ENCODE data around the gene C4orf50.

C4orf50 gene

DNA sequence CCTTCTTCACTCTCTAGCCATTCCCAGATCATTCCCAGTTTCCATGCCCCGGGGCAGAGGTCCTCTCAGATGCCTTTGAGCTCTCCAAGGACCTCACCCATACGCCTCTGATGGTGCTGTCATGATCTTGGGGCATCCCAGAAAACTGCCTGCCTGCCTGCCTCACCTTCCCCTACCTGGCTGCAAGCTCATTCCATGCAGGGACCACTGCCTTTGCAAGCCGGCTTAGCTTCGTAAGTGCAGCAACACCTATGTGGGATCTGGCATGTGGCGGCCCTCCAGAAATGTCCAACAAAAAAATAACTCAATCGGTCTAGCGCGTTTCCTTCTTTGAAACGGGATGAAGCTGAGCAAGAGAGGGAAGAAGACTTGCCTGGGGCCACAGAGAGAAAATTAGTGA is 53.0 kb downstream of the C4orf50 start:
- Histone ChIP-seq H2AK5ac (ENCODE audit: low read length) (no peak overlapping the region), H3K9me3 (ENCODE audit: insufficient read depth, low read depth, low read length) (no peaks in the 10 kb centered on the region), H2BK12ac (ENCODE audit: low read length) (no peak overlapping the region), H3K14ac (ENCODE audit: low read length) (no peak overlapping the region), H2BK120ac (ENCODE audit: insufficient read depth, low read length, poor library complexity) (no peak overlapping the region), H4K12ac (ENCODE audit: low read depth, low read length) (no peak overlapping the region), H3K4me2 (ENCODE audit: low read length) (no peak overlapping the region), H3K4me3 (ENCODE audit: low read depth, low read length) (no peak overlapping the region), H2BK5ac (ENCODE audit: low read depth, low read length, poor library complexity) (no peak overlapping the region), H3K23ac (ENCODE audit: low read length) (no peak overlapping the region), H3K9ac (ENCODE audit: low read length) (no peak overlapping the region), H3K79me2 (ENCODE audit: control insufficient read depth, insufficient read depth, low read length, poor library complexity) (no peaks in the 10 kb centered on the region), H3K79me1 (ENCODE audit: low read length) (no peaks in the 10 kb centered on the region), H4K91ac (ENCODE audit: low read depth, low read length) (no peak overlapping the region), H3K18ac (ENCODE audit: low read length) (no peak overlapping the region), H2AFZ (ENCODE audit: insufficient read depth, low read length, poor library complexity) (no peak overlapping the region), H4K8ac (ENCODE audit: low read depth, low read length) (no peak overlapping the region), H3K4me1 (ENCODE audit: control insufficient read depth in 1 of 2, insufficient read depth in 2 of 2, low read length in 2 of 2) (no peaks in the 10 kb centered on the region), H3K27me3 (ENCODE audit: insufficient read depth, low read length) (no peaks in the 10 kb centered on the region), H3K36me3 (ENCODE audit: control insufficient read depth in 1 of 2, insufficient read depth in 2 of 2, low read length in 2 of 2) (no peaks in the 10 kb centered on the region), H3K4ac (ENCODE audit: low read depth, low read length) (no peak overlapping the region), H3K27ac (ENCODE audit: low read depth, low read length) (no peak overlapping the region)
- no CpG with 5 or more reads among the region's 9 CpGs for WGBS (ENCODE audit: extremely low coverage, insufficient coverage, insufficient read length)
- DNase-seq: no peak

DNA sequence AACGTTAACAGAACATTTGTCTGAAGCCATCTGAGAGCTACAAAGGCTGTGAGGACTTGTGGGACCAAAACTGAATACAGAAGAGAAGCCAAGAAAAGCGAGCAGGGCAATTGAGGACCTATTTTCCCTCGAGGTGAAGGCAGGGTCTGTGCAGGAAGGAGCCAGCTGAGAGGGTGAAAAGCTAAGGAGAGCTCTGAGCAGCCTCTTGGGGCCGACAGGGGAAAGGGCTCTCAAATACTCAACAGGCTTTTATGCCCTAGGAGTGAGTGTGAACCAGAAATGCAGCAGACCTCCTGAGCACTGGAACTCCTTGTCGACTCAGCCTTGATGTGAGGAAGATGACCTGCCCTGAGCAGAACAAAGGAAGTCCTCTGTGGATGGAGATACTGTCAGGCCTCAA is 54.2 kb downstream of the C4orf50 start:
- Histone ChIP-seq H2AK5ac (ENCODE audit: low read length) (no peak overlapping the region), H3K4ac (ENCODE audit: low read depth, low read length) (no peak overlapping the region)
- no CpG with 5 or more reads among the region's 5 CpGs for WGBS (ENCODE audit: extremely low coverage, insufficient coverage, insufficient read length)

DNA sequence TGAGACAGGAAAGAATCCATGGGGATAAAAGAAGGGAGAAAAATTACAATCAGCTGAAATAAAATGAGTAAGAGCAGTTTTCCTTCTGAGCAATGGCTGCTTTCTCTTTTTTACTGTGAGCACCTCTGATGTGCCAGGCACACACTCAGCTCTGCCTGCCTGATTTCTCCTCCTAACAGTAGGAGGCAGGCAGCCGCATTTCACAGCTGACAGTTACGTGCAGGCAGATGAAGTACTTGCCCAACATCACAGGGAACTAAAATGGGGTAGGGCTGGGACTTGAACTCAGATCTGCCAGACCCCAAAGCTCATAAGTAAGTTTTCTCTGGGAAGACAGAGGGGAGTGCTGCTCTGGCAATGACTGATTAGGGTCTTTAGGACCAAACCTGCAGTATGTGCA is 54.6 kb downstream of the C4orf50 start:
- Histone ChIP-seq H3K18ac (ENCODE audit: low read length) (no peak overlapping the region), H3K4me3 (ENCODE audit: low read depth, low read length) (no peak overlapping the region), H3K9ac (ENCODE audit: low read length) (no peak overlapping the region), H3K14ac (ENCODE audit: low read length) (no peak overlapping the region), H3K4me1 (ENCODE audit: control insufficient read depth in 1 of 2, insufficient read depth in 2 of 2, low read length in 2 of 2) (no peaks in the 10 kb centered on the region), H2BK120ac (ENCODE audit: insufficient read depth, low read length, poor library complexity) (no peak overlapping the region), H2AK5ac (ENCODE audit: low read length) (no peak overlapping the region), H3K27me3 (ENCODE audit: insufficient read depth, low read length) (no peaks in the 10 kb centered on the region), H3K36me3 (ENCODE audit: control insufficient read depth in 1 of 2, insufficient read depth in 2 of 2, low read length in 2 of 2) (no peaks in the 10 kb centered on the region), H4K8ac (ENCODE audit: low read depth, low read length) (no peak overlapping the region), H3K9me3 (ENCODE audit: insufficient read depth, low read depth, low read length) (no peaks in the 10 kb centered on the region), H2BK5ac (ENCODE audit: low read depth, low read length, poor library complexity) (no peak overlapping the region), H3K23ac (ENCODE audit: low read length) (no peak overlapping the region), H3K27ac (ENCODE audit: low read depth, low read length) (no peak overlapping the region), H3K4me2 (ENCODE audit: low read length) (no peak overlapping the region), H2AFZ (ENCODE audit: insufficient read depth, low read length, poor library complexity) (no peak overlapping the region), H2BK12ac (ENCODE audit: low read length) (no peak overlapping the region), H3K4ac (ENCODE audit: low read depth, low read length) (no peak overlapping the region), H3K79me1 (ENCODE audit: low read length) (no peaks in the 10 kb centered on the region), H4K91ac (ENCODE audit: low read depth, low read length) (no peak overlapping the region), H3K79me2 (ENCODE audit: control insufficient read depth, insufficient read depth, low read length, poor library complexity) (no peaks in the 10 kb centered on the region), H4K12ac (ENCODE audit: low read depth, low read length) (no peak overlapping the region)
- no peak for DNase-seq
- no CpG with 5 or more reads among the region's 2 CpGs for WGBS (ENCODE audit: extremely low coverage, insufficient coverage, insufficient read length)

More for the DNA sequence above, 54.2 kb downstream of the C4orf50 start:
- H3K4me2 ChIP-seq (ENCODE audit: low read length): no peak overlapping the region
- H3K79me1 ChIP-seq (ENCODE audit: low read length): no peaks in the 10 kb centered on the region
- no peak overlapping the region for H4K12ac ChIP-seq (ENCODE audit: low read depth, low read length)
- no peak overlapping the region for H4K8ac ChIP-seq (ENCODE audit: low read depth, low read length)
- H3K27ac ChIP-seq (ENCODE audit: low read depth, low read length): no peak overlapping the region
- H3K9me3 ChIP-seq (ENCODE audit: insufficient read depth, low read depth, low read length): no peaks in the 10 kb centered on the region
- no peak overlapping the region for H2BK120ac ChIP-seq (ENCODE audit: insufficient read depth, low read length, poor library complexity)
- H3K9ac ChIP-seq (ENCODE audit: low read length): no peak overlapping the region
- H3K4me3 ChIP-seq (ENCODE audit: low read depth, low read length): no peak overlapping the region
- H2AFZ ChIP-seq (ENCODE audit: insufficient read depth, low read length, poor library complexity): no peak overlapping the region
- no peak overlapping the region for H3K23ac ChIP-seq (ENCODE audit: low read length)
- H3K79me2 ChIP-seq (ENCODE audit: control insufficient read depth, insufficient read depth, low read length, poor library complexity): no peaks in the 10 kb centered on the region
- no peak overlapping the region for H3K14ac ChIP-seq (ENCODE audit: low read length)
- H4K91ac ChIP-seq (ENCODE audit: low read depth, low read length): no peak overlapping the region
- H3K36me3 ChIP-seq (ENCODE audit: control insufficient read depth in 1 of 2, insufficient read depth in 2 of 2, low read length in 2 of 2): no peaks in the 10 kb centered on the region
- H3K27me3 ChIP-seq (ENCODE audit: insufficient read depth, low read length): no peaks in the 10 kb centered on the region
- H3K18ac ChIP-seq (ENCODE audit: low read length): no peak overlapping the region
- H3K4me1 ChIP-seq (ENCODE audit: control insufficient read depth in 1 of 2, insufficient read depth in 2 of 2, low read length in 2 of 2): no peaks in the 10 kb centered on the region
- no peak overlapping the region for H2BK12ac ChIP-seq (ENCODE audit: low read length)
- no peak overlapping the region for H2BK5ac ChIP-seq (ENCODE audit: low read depth, low read length, poor library complexity)
- DNase-seq: no peak

DNA sequence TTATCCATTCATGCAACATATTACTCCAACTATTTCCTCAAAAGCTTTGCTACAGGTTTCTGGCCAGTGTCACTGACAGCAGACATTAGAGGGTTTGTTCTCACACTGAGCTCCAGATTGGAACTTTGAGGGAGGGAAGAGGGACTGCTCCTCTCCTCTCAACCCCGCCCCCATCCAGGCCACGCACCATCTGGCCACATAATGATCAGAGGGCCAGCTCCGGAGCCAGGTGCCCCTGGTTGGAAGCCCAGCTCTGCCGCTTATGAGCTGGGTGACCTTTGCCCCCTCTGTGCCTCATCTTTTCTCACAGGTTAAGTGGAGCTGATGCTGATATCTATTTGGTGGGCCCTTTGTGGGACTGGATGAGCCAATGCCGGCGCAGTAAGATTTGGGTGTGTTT is 55.8 kb downstream of the C4orf50 start:
- no peak overlapping the region for H3K4me3 ChIP-seq (ENCODE audit: low read depth, low read length)
- no peak overlapping the region for H2AK5ac ChIP-seq (ENCODE audit: low read length)
- H2BK120ac ChIP-seq (ENCODE audit: insufficient read depth, low read length, poor library complexity): no peak overlapping the region
- H3K4ac ChIP-seq (ENCODE audit: low read depth, low read length): no peak overlapping the region
- H3K9ac ChIP-seq (ENCODE audit: low read length): no peak overlapping the region
- H3K9me3 ChIP-seq (ENCODE audit: insufficient read depth, low read depth, low read length): no peaks in the 10 kb centered on the region
- no peaks in the 10 kb centered on the region for H3K79me2 ChIP-seq (ENCODE audit: control insufficient read depth, insufficient read depth, low read length, poor library complexity)
- H3K4me1 ChIP-seq (ENCODE audit: control insufficient read depth in 1 of 2, insufficient read depth in 2 of 2, low read length in 2 of 2): no peaks in the 10 kb centered on the region
- no CpG with 5 or more reads among the region's 6 CpGs for WGBS (ENCODE audit: extremely low coverage, insufficient coverage, insufficient read length)
- no peak overlapping the region for H3K4me2 ChIP-seq (ENCODE audit: low read length)
- DNase-seq: no peak
- H3K23ac ChIP-seq (ENCODE audit: low read length): no peak overlapping the region
- no peak overlapping the region for H2AFZ ChIP-seq (ENCODE audit: insufficient read depth, low read length, poor library complexity)
- no peaks in the 10 kb centered on the region for H3K36me3 ChIP-seq (ENCODE audit: control insufficient read depth in 1 of 2, insufficient read depth in 2 of 2, low read length in 2 of 2)
- no peak overlapping the region for H4K12ac ChIP-seq (ENCODE audit: low read depth, low read length)
- no peak overlapping the region for H3K27ac ChIP-seq (ENCODE audit: low read depth, low read length)
- H3K79me1 ChIP-seq (ENCODE audit: low read length): no peaks in the 10 kb centered on the region
- no peak overlapping the region for H4K8ac ChIP-seq (ENCODE audit: low read depth, low read length)
- H3K27me3 ChIP-seq (ENCODE audit: insufficient read depth, low read length): no peaks in the 10 kb centered on the region
- no peak overlapping the region for H2BK12ac ChIP-seq (ENCODE audit: low read length)
- H3K18ac ChIP-seq (ENCODE audit: low read length): no peak overlapping the region
- no peak overlapping the region for H4K91ac ChIP-seq (ENCODE audit: low read depth, low read length)
- no peak overlapping the region for H2BK5ac ChIP-seq (ENCODE audit: low read depth, low read length, poor library complexity)
- no peak overlapping the region for H3K14ac ChIP-seq (ENCODE audit: low read length)
